OCI-LY1 (cell line): ENCODE results near the gene LINGO4.

Source experiments
- EZH2 ChIP-seq: fragments of 200-600 bp; sonication (generic), shearing (Covaris generic); IDR thresholded peaks from 2 replicates; pipeline ENCODE4 v1.8.0; 2017; ENCODE audit warnings: borderline replicate concordance, mixed run types, mild to moderate bottlenecking, antibody characterized with exemption, low read length, moderate library complexity, mixed read lengths
- TF ChIP-seq, protein P1 (sequence below): fragments of 200-600 bp; sonication (generic), shearing (Covaris generic); IDR thresholded peaks from 2 replicates; pipeline ENCODE4 v1.5.1; 2017; ENCODE audit warnings: mild to moderate bottlenecking, antibody characterized with exemption, low read length, moderate library complexity, mixed read lengths

GRCh38 chr1:151849871-151850270 lies 44.7 kb upstream of the LINGO4 start:
- TF ChIP-seq, protein P1, sequence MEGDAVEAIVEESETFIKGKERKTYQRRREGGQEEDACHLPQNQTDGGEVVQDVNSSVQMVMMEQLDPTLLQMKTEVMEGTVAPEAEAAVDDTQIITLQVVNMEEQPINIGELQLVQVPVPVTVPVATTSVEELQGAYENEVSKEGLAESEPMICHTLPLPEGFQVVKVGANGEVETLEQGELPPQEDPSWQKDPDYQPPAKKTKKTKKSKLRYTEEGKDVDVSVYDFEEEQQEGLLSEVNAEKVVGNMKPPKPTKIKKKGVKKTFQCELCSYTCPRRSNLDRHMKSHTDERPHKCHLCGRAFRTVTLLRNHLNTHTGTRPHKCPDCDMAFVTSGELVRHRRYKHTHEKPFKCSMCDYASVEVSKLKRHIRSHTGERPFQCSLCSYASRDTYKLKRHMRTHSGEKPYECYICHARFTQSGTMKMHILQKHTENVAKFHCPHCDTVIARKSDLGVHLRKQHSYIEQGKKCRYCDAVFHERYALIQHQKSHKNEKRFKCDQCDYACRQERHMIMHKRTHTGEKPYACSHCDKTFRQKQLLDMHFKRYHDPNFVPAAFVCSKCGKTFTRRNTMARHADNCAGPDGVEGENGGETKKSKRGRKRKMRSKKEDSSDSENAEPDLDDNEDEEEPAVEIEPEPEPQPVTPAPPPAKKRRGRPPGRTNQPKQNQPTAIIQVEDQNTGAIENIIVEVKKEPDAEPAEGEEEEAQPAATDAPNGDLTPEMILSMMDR = no peak
- TF ChIP-seq EZH2 = no peak
